Stimulated activated CD4-positive, alpha-beta T cell treated with anti-CD3 and anti-CD28 coated beads, Interleukin-1b, Interleukin-23, amount 100 ng/mL, for 1 hour (primary cell): Measurements from ENCODE around the gene SNX6.
A peak's percentile ranks its signal among the peaks of the same experiment; 100 is the strongest.
"Not testable (repeated sequence)": the region's sequence is repeated elsewhere in the genome, so short reads cannot be mapped to it uniquely, and the experiment has no call there.

Experiments used
- DNase-seq, 2 donors: peaks; one replicate each; pipeline ENCODE4 v3.0.0-alpha.2; 2020; ENCODE audit warnings: low read depth in 2 of 2

The SNX6 gene

DNA sequence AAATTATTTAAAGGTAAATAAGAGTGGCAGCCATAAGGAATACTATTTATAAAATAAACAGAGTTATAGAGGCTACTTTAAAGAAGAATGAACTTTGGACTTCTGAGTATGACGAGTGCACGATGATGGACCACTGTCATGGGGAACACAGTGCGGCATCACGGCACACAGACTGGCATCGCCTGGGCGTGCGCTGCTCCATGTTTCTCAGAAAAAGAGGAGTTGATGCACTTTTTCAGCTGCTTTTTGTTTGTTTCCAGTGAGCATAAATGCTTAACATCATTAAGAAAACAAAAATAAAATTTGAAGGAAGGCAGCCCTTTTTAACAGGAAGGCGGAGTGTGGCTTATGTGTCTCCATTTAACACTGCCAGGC lies 67.2 kb downstream of the SNX6 start:
- no peak for DNase-seq

DNA sequence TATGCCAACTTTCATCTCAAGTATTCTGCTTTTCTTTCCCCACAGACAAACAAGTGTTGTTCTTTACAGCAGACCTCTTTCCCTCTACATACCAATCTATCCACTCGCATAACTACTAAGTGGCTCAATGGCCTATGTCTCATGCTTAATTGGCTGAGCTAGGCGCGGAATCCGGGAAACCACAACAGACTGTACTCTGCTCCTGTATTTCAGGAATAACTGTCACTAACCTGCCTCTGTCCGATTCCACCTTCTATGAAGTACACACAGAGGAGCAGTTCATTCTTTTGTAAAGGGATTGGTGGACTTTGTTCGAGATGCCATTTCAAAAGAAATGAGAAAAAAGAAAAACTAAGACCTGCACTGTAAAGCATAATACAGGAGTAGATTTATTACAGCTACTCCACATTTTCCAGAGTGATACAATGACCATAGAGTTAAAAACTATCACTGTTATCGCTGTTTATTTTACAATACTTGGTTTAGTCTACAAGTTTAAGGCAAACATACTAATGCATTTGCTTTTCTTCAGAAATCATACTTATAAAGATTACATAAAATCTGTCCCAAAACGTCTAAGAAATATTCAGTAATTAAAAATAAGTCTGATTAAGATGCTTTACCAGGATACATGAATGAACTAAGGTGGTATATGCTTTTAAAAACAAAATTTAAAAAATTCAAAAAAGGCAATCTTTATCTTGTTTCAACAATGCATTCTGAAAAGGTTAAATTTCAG lies 67.7 kb downstream of the SNX6 start:
- not testable (repeated sequence) for DNase-seq

DNA sequence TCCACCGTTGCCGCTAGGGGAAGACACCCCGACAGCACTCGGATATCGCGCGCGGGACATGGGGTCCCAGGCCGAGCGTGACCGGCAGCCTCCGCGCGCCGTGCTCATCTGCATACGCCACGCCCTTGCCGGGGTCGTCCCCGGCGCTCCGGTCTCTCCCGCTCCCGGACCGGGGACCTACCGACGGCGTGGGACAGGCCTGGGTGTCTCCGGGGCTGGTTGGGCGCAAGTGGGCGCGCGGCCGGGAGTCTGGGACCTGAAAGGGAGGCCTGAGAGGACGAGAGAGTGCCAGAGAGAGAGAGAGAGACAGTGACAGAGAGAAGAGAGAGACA lies 73.5 kb downstream of the SNX6 start:
- DNase-seq: not testable (repeated sequence)

- not testable (repeated sequence) for DNase-seq
Observed at GRCh38 chr14:34555583-34556497, 74.1 kb downstream of the SNX6 start.

- no peak for DNase-seq
Observed at GRCh38 chr14:34554540-34555250, 75.3 kb downstream of the SNX6 start.

GRCh38 chr14:34549276-34549966 lies 80.5 kb downstream of the SNX6 start:
- not testable (repeated sequence) for DNase-seq

DNA sequence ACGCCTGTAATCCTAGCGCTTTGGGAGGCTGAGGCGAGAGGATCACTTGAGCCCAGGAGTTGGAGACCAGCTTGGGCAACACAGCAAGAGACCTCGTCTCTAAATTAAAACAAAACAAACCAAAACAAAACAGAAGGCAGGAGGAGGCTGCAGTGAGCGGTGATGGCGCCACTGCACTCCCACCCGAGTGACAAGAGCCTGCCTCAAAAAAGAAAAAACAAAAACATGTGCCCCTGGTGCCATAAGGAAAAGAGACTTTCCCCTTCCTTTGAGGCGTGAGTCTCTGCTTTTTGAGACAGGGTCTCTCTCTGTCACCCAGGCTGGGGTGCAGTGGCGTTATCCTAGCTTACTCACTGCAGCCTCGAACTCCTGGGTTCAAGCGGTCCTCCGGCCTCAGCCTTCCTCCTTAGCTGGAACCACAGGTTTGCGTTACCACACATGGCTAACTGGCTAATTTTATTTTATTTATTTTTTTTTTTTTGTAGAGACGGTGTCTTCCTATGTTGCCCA lies 81.4 kb downstream of the SNX6 start:
- no peak for DNase-seq

GRCh38 chr14:34547136-34547520 lies 82.8 kb downstream of the SNX6 start:
- not testable (repeated sequence) for DNase-seq

DNA sequence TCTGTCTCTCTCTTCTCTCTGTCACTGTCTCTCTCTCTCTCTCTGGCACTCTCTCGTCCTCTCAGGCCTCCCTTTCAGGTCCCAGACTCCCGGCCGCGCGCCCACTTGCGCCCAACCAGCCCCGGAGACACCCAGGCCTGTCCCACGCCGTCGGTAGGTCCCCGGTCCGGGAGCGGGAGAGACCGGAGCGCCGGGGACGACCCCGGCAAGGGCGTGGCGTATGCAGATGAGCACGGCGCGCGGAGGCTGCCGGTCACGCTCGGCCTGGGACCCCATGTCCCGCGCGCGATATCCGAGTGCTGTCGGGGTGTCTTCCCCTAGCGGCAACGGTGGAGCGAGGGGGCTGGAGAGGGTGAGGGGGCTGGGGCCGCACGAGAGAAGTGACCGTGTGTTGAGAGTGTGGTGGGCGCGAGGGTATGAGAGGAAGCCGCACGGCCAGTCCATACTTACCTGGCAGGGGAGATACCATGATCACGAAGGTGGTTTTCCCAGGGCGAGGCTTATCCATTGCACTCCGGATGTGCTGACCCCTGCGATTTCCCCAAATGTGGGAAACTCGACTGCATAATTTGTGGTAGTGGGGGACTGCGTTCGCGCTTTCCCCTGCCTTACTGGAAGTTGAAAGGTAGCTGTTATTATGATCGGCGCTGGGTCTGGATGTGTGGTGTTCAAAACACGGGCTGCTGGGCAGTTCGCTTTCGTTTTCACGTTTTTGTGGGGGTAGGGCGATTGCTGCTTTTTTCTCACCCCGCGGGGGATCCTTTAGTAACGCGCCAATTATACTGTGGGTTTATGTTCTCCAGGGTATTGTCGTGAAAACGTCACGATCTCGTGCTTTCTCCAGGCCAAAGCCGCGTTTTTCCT lies 83.4 kb downstream of the SNX6 start:
- DNase-seq: not testable (repeated sequence)

DNA sequence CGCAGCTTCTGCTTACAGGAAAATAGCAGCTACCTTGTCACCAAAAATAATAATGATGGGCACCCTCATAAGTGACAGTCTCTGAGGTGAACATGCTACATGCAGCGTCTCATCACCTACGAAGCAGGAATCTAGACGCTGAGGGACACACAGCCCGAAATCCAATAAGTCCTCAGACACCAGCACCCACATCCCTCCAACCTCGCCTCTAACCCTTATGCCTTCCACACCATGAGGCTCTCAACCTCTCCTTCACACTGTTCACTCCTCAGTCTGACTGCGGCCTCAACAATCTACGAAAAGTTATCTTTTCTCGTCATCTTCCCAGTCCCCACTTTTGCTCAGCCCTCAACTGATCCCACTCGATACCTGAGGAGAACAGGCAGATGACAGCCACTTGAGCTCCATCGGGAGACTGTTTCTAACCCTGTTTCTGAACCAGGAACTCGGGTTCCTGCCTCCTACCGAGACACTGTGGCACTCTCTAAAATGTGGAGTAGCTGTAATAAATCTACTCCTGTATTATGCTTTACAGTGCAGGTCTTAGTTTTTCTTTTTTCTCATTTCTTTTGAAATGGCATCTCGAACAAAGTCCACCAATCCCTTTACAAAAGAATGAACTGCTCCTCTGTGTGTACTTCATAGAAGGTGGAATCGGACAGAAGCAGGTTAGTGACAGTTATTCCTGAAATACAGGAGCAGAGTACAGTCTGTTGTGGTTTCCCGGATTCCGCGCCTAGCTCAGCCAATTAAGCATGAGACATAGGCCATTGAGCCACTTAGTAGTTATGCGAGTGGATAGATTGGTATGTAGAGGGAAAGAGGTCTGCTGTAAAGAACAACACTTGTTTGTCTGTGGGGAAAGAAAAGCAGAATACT lies 89.5 kb downstream of the SNX6 start:
- DNase-seq: not testable (repeated sequence)

DNA sequence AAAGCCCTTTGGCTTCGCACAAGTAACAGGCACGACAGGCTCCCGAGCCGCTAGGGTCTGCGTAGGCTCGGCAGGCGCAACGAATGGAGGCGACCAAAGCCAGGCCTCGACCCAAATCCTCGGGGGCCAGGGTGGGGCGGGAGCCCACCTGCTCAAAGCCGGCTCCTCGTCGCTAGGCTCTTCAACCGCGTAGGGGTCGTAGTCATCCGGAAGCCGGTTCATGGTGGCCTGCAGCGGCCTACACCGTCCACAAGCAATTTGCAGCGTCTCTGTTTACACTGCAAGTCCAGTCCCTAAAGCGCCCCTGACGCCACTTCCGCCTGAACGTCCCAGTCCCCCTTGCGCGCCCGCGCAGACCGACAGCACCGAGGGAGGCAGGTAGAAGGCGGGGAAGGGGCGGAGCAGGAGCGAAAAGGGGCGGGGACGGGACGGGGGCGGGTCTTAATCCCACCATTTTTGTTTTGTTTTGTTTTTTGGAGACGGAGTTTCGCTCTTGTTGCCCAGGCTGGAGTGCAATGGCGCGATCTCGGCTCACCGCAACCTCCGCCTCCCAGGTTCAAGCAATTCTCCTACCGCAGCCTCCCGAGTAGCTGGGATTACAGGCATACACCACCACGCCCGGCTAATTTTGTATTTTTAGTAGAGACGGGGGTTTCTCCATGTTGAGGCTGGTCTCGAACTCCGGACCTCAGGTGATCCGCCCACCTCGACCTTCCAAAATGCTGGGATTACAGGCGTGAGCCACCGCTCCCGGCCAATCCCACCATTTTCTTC lies 90.4 kb downstream of the SNX6 start, which contains the start of gene EAPP:
TSS of gene EAPP (minus strand) at position 295 of the 774 bp plus-strand sequence. CDS start at position 222, 73 bp downstream.
- DNase-seq: peak; percentile 86 to 89

DNA sequence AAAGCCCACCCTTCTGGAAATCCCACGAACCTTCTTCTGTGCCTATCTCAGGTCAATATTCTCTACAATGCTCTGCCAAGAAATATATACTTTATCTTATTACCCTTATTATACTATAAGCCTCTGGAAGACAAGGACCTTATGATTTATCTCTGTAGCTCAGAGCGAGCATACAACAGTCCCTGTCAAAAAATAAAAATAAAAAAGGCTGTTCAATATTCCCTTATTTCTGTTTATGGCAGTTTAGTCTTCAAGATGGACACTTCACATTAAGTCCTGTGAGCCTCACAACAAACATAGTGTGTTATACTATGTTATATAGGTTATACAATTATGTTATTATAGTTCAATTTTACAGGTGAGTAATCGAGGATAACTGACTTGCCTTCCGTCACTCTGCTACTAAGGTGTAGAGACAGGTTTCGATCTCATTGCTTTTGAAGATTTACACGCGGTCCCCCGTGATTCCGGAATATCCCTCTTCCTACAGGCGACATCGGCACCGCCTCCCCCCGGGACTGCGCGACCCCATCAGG lies 91.0 kb downstream of the SNX6 start:
- no peak for DNase-seq

DNA sequence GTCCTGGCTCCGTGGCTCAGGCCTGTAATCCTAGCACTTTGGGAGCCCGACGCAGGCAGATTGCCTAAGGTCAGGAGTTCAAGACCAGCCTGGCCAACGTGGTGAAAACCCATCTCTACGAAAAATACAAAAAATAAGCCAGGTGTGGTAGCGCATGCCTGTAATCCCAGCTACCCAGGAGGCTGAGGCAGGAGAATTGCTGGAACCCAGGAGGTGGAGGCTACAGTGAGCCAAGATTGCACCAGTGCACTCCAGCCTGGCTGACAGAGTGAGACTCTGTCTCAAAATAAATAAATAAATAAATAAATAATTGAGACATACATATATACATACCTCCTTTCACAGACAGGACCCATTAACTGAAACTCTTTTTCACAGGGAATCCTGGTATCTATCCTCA lies 91.9 kb downstream of the SNX6 start:
- DNase-seq: not testable (repeated sequence)

GRCh38 chr14:34537677-34538009 lies 92.3 kb downstream of the SNX6 start:
- no peak for DNase-seq

DNA sequence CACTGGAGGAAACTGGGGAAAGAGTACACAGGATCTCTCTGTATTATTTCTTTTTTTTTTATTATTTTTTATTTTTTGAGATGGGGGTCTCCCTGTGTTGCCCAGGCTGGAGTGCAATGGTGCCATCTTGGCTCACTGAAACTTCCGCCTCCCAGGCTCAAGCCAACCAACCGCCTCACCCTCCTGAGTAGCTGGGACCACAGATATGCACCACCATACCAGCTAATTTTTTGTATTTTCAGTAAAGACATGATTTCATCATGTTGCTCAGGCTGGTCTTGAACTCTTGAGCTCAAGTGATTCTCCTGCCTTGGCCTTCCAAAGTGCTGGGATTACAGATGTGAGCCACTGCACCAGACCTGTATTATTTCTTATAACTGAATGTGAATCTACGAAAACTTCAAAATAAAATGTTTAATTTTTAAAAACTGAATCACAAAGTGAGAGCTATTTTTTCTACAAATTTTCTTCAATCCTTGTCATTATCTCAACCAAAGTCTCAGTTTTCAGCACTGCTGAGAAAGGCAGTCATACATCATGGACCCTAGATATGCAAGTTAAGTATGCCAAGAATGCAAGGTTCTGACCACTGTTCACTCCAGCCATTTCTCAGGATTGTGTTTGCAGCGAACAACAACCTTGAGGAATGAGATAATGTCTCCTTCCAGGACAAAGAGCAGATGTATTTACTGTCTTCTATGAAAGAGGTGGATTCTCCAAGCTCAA lies 92.8 kb downstream of the SNX6 start:
- DNase-seq: no peak

GRCh38 chr14:34527591-34527990 lies 102.4 kb downstream of the SNX6 start:
- no peak for DNase-seq

GRCh38 chr14:34524216-34524615 lies 105.7 kb downstream of the SNX6 start:
- DNase-seq: not testable (repeated sequence)

DNA sequence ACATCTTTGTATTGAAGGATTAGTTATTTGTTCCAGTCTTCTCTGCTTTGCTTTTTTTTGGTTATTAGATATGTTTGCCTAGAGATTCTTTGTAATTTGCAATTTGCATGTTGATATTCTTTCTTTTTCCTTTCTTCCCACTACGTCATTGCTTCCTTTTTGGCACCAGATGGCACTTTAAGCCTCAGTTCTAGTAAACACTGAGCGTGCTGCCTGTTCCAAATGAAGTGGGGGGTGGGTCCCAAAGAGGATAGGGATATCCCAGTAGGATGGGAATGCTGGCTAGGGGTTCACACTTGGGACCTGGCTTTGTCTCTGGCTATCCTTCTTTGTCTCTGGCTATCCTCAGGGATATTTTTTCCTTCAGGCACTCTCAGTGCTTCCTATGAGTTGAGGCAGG lies 107.5 kb downstream of the SNX6 start:
- no peak for DNase-seq
